ENCODE data around the gene CTXND1. TPM values are rescaled to one million over a fixed set of nuclear protein-coding genes. Genes with fewer than 3 reads are reported as not detected.
A peak's percentile ranks its signal among the peaks of the same experiment; 100 is the strongest.

The CTXND1 gene
- total and polyA plus RNA-seq, 2 of the 4 experiments (the other 2 are of a cell fraction), result not detected

GRCh38 chr15:80180986-80181385 is 71.0 kb downstream of the CTXND1 start (continued):
- TF ChIP-seq MAZ (IDR thresholded peaks at IDR 0.05; ENCODE audit: borderline replicate concordance, low read depth, low read length) (no peak), RAD21 (IDR thresholded peaks at IDR 0.05; ENCODE audit: low read length) (no peak)

- peaks cover 3 to 7% of the 10 kb centered on the region in 2 experiments for H3K79me1 ChIP-seq (ENCODE audit: low read depth in 1 of 2, low read length in 2 of 2)
- H3K27ac ChIP-seq (ENCODE audit: insufficient read depth, low read length), result no peak overlapping the region
- no peak overlapping the region for H3K23ac ChIP-seq (ENCODE audit: low read depth, low read length)
- no peak for TF ChIP-seq FOS (IDR thresholded peaks at IDR 0.05; ENCODE audit: low read depth, low read length)
- no peak for TF ChIP-seq USF2 (IDR thresholded peaks at IDR 0.05; ENCODE audit: low read depth, low read length)
- TF ChIP-seq BHLHE40 (IDR thresholded peaks at IDR 0.05; ENCODE audit: low read depth, low read length), result no peak
- no peak for TF ChIP-seq MXI1 (IDR thresholded peaks at IDR 0.05; ENCODE audit: borderline replicate concordance, low read depth, low read length)
- TF ChIP-seq ELK1 (IDR thresholded peaks at IDR 0.05; ENCODE audit: borderline replicate concordance, low read depth, low read length), result no peak
- no peak for TF ChIP-seq CEBPB (IDR thresholded peaks at IDR 0.05; ENCODE audit: low read depth, low read length)
- TF ChIP-seq NFE2L2 (IDR thresholded peaks at IDR 0.05; ENCODE audit: low read depth, low read length), result no peak
- in situ Hi-C loops (cut with MboI; ENCODE audit: low sequenced_read_pairs), result no loop called here
- no peak overlapping the region; a peak in 1 of 4 replicates for H4K8ac ChIP-seq (ENCODE audit: low read depth in 2 of 2, low read length in 2 of 2)
- peak overlapping the region; percentile 79; the same call in 2 of the 3 replicates for H2BK15ac ChIP-seq (ENCODE audit: low read depth, low read length)
- ATAC-seq (ENCODE audit: low read depth), result no peak
- peak overlapping the region; percentile 33; the same call in 1 of the 2 replicates for H2BK20ac ChIP-seq (ENCODE audit: low read depth, low read length)
- H3K9me3 ChIP-seq (ENCODE audit: control insufficient read depth, insufficient read depth, low read length), result no peaks in the 10 kb centered on the region; the same call in 1 of the 2 replicates
- H2AFZ ChIP-seq (replicated peaks; ENCODE audit: low read length, poor library complexity), result no peak overlapping the region
- H3K18ac ChIP-seq (ENCODE audit: low read depth, low read length), result no peak overlapping the region; the same call in 1 of the 2 replicates
- peak overlapping the region; percentile 99 for H2BK120ac ChIP-seq (ENCODE audit: low read depth, low read length)
- WGBS, 2 experiments (ENCODE audit: extremely low coverage in 2 of 2, insufficient read length in 1 of 2), result 73% methylated on average over 3 of the region's 7 CpGs; no CpG with 5 or more reads in 1 of the 2 experiments
- intact Hi-C loops (cut with micrococcal nuclease), result no loop called here
- peaks cover 32% of the 10 kb centered on the region for H3K9me1 ChIP-seq (ENCODE audit: insufficient read depth, low read length)
- H3K4me1 ChIP-seq (ENCODE audit: control insufficient read depth, insufficient read depth, low read length), result peaks cover 13% of the 10 kb centered on the region
- H2AK5ac ChIP-seq (ENCODE audit: low read depth, low read length), result peak overlapping the region; percentile 99
- H4K5ac ChIP-seq (ENCODE audit: low read depth, low read length), result no peak overlapping the region
- H4K20me1 ChIP-seq (ENCODE audit: insufficient read depth, low read length), result no peaks in the 10 kb centered on the region
- H3K56ac ChIP-seq (ENCODE audit: extremely low read depth, insufficient read depth, low read length), result no peak overlapping the region
- H3K4me2 ChIP-seq (ENCODE audit: low read depth, low read length), result no peak overlapping the region
- dilution Hi-C loops (cut with HindIII; ENCODE audit: low sequenced_read_pairs, unreplicated experiment), result no loop called here
- H3K4me3 ChIP-seq (ENCODE audit: insufficient read depth, low read depth, low read length), result no peak overlapping the region
- ChIA-PET POLR2A (ENCODE audit: unreplicated experiment) (no interaction called here), CTCF (interaction anchor here (1.0 kb wide), 1 partner anchor 50 kb away, joined by 3 read pairs; no protein-coding TSS in a partner anchor)
- BruUV-seq (replicated peaks), result no TSS peak
- no peak overlapping the region for H3K9ac ChIP-seq (ENCODE audit: low read depth, low read length)
- H3K4ac ChIP-seq (ENCODE audit: low read depth, low read length), result peak overlapping the region; percentile 71
- H2BK5ac ChIP-seq (ENCODE audit: low read depth, low read length, poor library complexity, severe bottlenecking), result no peak overlapping the region
- peak overlapping the region; percentile 23; the same call in 1 of the 2 replicates for H3K14ac ChIP-seq (replicated peaks; ENCODE audit: low read depth, low read length)
- H3K36me3 ChIP-seq (ENCODE audit: control insufficient read depth, insufficient read depth, low read length), result peaks cover 34% of the 10 kb centered on the region
- H3K27me3 ChIP-seq (ENCODE audit: control insufficient read depth, insufficient read depth, low read length), result no peaks in the 10 kb centered on the region
- no peak overlapping the region for H2AK9ac ChIP-seq (replicated peaks; ENCODE audit: low read depth, low read length, poor library complexity)
- no peak for DNase-seq
- H4K91ac ChIP-seq (ENCODE audit: insufficient read depth, low read depth, low read length), result peak overlapping the region; percentile 96
Measured at GRCh38 chr15:80180468-80180867, 71.5 kb downstream of the CTXND1 start.

Data from IMR-90 (cell line).